HG02970 (cell line): ENCODE data around the gene KBTBD8.
A peak's percentile ranks its signal among the peaks of the same experiment; 100 is the strongest.

Experiments
- ATAC-seq: cut with Tn5 transposase; IDR thresholded peaks from one replicate; pipeline ENCODE4 v1.9.1; 2021; ENCODE audit warnings: mild to moderate bottlenecking, moderate library complexity, moderate number of reproducible peaks; ENCODE audit not compliant: unreplicated experiment, low FRiP score

KBTBD8 gene

GRCh38 chr3:66994588-66994987, 3.5 kb upstream of the KBTBD8 start:
- no peak for ATAC-seq

- ATAC-seq, result no peak
These were observed 1.4 kb upstream of the KBTBD8 start for GRCh38 chr3:66996696-66997095.

- ATAC-seq, result no peak
These were observed 471 bp upstream of the KBTBD8 start for GRCh38 chr3:66997560-66998112.

GRCh38 chr3:66998904-66999235, 763 bp downstream of the KBTBD8 start:
- ATAC-seq, result no peak

- ATAC-seq, result peak; percentile 34
These were observed 1.9 kb downstream of the KBTBD8 start for GRCh38 chr3:67000009-67000408.

GRCh38 chr3:67001086-67001861, 3.2 kb downstream of the KBTBD8 start:
- ATAC-seq, result no peak

- no peak for ATAC-seq
These were observed 7.9 kb downstream of the KBTBD8 start for GRCh38 chr3:67005974-67006373.

GRCh38 chr3:67006460-67006859, 8.4 kb downstream of the KBTBD8 start:
- no peak for ATAC-seq

- ATAC-seq, result no peak
These were observed 10.3 kb downstream of the KBTBD8 start for GRCh38 chr3:67008388-67008787.

GRCh38 chr3:67009716-67010115, 11.6 kb downstream of the KBTBD8 start:
- ATAC-seq, result no peak

- ATAC-seq, result no peak
These were observed 13.5 kb downstream of the KBTBD8 start for GRCh38 chr3:67011414-67012131.

- ATAC-seq, result no peak
These were observed 14.5 kb downstream of the KBTBD8 start for GRCh38 chr3:67012564-67012963.

- ATAC-seq, result no peak
These were observed 17.8 kb downstream of the KBTBD8 start for GRCh38 chr3:67015702-67016484.

- ATAC-seq, result no peak
These were observed 18.5 kb downstream of the KBTBD8 start for GRCh38 chr3:67016522-67017080.

- ATAC-seq, result no peak
These were observed 19.1 kb downstream of the KBTBD8 start for GRCh38 chr3:67017211-67017610.

- no peak for ATAC-seq
These were observed 20.1 kb downstream of the KBTBD8 start for GRCh38 chr3:67018105-67018788.

- no peak for ATAC-seq
These were observed 20.9 kb downstream of the KBTBD8 start for GRCh38 chr3:67018789-67019526.

GRCh38 chr3:67028001-67028784, 30.1 kb downstream of the KBTBD8 start:
- ATAC-seq, result no peak
